Measurements from ENCODE around the gene EVI5L. TPM values are rescaled to one million over a fixed set of nuclear protein-coding genes. Genes with fewer than 3 reads are reported as not detected.
A peak's percentile ranks its signal among the peaks of the same experiment; 100 is the strongest.

Gene EVI5L
- total and polyA plus RNA-seq, 2 of the 8 experiments (the other 6 are each of a cell fraction or from before 2014, with no cell fraction given), result 7.2 to 11.0 TPM

DNA sequence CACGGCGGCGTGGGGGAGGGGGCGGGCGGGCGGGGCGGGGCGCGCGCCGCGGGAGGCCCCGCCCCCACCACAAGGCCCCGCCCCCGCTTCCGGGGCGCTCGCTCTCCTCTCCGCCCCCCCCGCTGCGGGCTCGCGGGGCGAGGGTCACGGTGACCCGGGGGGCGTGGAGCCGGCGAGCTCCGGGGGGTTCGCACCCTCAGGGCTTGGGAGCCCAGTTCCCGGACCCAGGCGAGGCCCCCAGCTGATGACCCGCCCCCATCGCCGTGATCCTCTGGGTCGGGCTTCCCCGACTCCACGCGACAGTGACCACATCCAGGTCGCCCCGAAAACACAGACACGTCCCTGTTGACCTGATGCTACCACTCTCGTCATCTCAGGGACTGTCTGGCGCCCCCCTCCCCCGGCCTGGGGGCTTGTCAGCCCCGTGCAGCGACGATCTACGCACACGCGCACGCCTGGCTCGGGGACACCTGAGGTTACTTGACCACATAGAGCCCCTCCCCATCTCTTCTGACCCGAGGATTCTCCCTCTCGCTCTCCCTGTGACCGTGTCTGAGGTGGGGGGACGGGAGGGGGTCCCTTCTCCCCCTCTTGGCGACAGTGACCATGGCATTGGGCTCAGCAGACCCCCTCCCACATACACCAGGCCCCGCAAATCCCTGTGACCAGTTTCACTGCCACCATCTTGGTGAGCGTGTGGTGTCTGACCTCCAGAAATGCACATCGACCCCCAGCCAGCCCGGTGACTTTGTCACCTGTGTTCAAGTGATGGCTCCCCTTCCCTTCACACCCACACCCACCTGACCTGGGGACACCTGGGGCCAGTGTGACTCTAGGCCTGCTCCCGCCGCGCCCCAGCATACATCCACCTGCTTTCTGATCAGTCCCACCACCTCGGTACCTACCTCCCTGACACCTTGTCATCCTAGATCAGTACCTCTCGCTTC lies 74.3 kb downstream of the EVI5L start:
- no peak overlapping the region for H3K14ac ChIP-seq (ENCODE audit: insufficient read length)
- H3K4me3 ChIP-seq (ENCODE audit: extremely low read depth in 1 of 4, insufficient read depth in 2 of 4, low read depth in 3 of 4, low read length in 4 of 4), result peak overlapping the region; percentile 45 to 91 (median 82)
- H4K91ac ChIP-seq (replicated peaks; ENCODE audit: insufficient read length, low read length), result peak overlapping the region; percentile 74
- peaks cover 0 to 22% of the 10 kb centered on the region in 2 experiments; a peak in 2 of 4 replicates for H3K79me2 ChIP-seq (ENCODE audit: control insufficient read depth in 1 of 2, insufficient read depth in 2 of 2, low read length in 2 of 2)
- no peak overlapping the region for H2AFZ ChIP-seq (ENCODE audit: low read length)
- FAIRE-seq (no peak), DNase-seq (ENCODE audit: low read depth in 1 of 2, low spot score in 2 of 2) (no peak)
- H3K18ac ChIP-seq (ENCODE audit: extremely low read depth, low read length), result peak overlapping the region; percentile 78
- no peak overlapping the region for H2BK120ac ChIP-seq (replicated peaks; ENCODE audit: low read depth, low read length)
- ChIA-PET CTCF (ENCODE audit: partially characterized antibody) (interaction anchor here (0.5 to 4.9 kb wide), 16 partner anchors 11 to 1703 kb away, joined by 3 to 14 read pairs (median 4); partner anchors contain the start of gene TGFBR3L), POLR2A (ENCODE audit: partially characterized antibody) (interaction anchor here (0.7 to 5.0 kb wide), 12 partner anchors 8 to 47 kb away, joined by 3 to 22 read pairs (median 4); partner anchors contain the start of genes LRRC8E, SNAPC2 and TGFBR3L)
- H2BK12ac ChIP-seq (ENCODE audit: low read depth, low read length), result 0 out of 2 replicates have a peak overlapping the region, but pooled peaks have one; percentile 62
- H4K8ac ChIP-seq (ENCODE audit: extremely low read depth, insufficient read depth, low read length), result peak overlapping the region; percentile 97; the same call in 1 of the 2 replicates
- peaks cover 13% of the 10 kb centered on the region for H3K23me2 ChIP-seq (ENCODE audit: low read depth, low read length)
- no peak overlapping the region for H2AK5ac ChIP-seq (ENCODE audit: low read depth, low read length)
- no peak overlapping the region for H2BK15ac ChIP-seq (ENCODE audit: low read length)
- H3K79me1 ChIP-seq (ENCODE audit: low read depth, low read length), result peaks cover 11% of the 10 kb centered on the region
- no peaks in the 10 kb centered on the region for H3K9me3 ChIP-seq (ENCODE audit: insufficient read depth in 2 of 2, low read depth in 1 of 2, low read length in 1 of 2)
- WGBS, 2 experiments (ENCODE audit: extremely low coverage in 1 of 2, insufficient coverage in 1 of 2, insufficient read length in 1 of 2, insufficient replicate concordance in 2 of 2, low coverage in 1 of 2, low lambda C conversion rate in 2 of 2, missing lambda C conversion rate in 1 of 2), result 32% methylated on average over 29 of the region's 68 CpGs; no CpG with 5 or more reads in 1 of the 2 experiments
- H4K20me1 ChIP-seq (replicated peaks in 1 of 2; ENCODE audit: control insufficient read depth in 1 of 2, insufficient read depth in 2 of 2, low read length in 2 of 2), result peaks cover 3 to 14% of the 10 kb centered on the region in 2 experiments
- H3K9ac ChIP-seq (replicated peaks in 1 of 4; ENCODE audit: extremely low read depth in 1 of 4, low read depth in 3 of 4, low read length in 3 of 4), result peak overlapping the region; percentile 25 to 62 (median 44); a peak in 6 of 7 replicates
- peaks cover 0 to 13% (median 7%) of the 10 kb centered on the region in 4 experiments; a peak in 5 of 7 replicates for H3K4me1 ChIP-seq (replicated peaks in 1 of 4; ENCODE audit: control insufficient read depth in 3 of 4, insufficient read depth in 4 of 4, low read length in 3 of 4)
- H3K36me3 ChIP-seq (ENCODE audit: control insufficient read depth in 2 of 4, insufficient read depth in 4 of 4, low read length in 3 of 4), result no peaks in the 10 kb centered on the region; a peak in 2 of 8 replicates
- peak overlapping the region; percentile 90 to 97 for H3K4me2 ChIP-seq (ENCODE audit: insufficient read depth in 1 of 2, low read depth in 2 of 2, low read length in 2 of 2)
- peak overlapping the region; percentile 92 for H3K56ac ChIP-seq (replicated peaks; ENCODE audit: insufficient read length, low read depth, low read length)
- H2BK5ac ChIP-seq (ENCODE audit: low read depth, low read length), result 0 out of 2 replicates have a peak overlapping the region, but pooled peaks have one; percentile 68
- H2BK20ac ChIP-seq (ENCODE audit: low read length), result no peak overlapping the region
- no peak overlapping the region for H3K27ac ChIP-seq (ENCODE audit: low read depth, low read length)
- H3K4ac ChIP-seq (replicated peaks; ENCODE audit: insufficient read length, low read depth, low read length), result no peak overlapping the region
- H4K5ac ChIP-seq (ENCODE audit: insufficient read length, low read depth, low read length), result peak overlapping the region; percentile 97
- H3K27me3 ChIP-seq (replicated peaks in 1 of 4; ENCODE audit: control insufficient read depth in 3 of 4, extremely low read depth in 1 of 4, insufficient read depth in 3 of 4, low read length in 3 of 4), result no peaks in the 10 kb centered on the region
- TF ChIP-seq RBBP5 (IDR thresholded peaks at IDR 0.05; ENCODE audit: borderline replicate concordance, low read depth, low read length) (peak; percentile 17; the same call in 1 of the 2 replicates), SIN3A (conservative IDR thresholded peaks at IDR 0.05 in 1 of 2, IDR thresholded peaks at IDR 0.05 in 1 of 2; ENCODE audit: low read depth in 1 of 2, low read length in 2 of 2) (0 out of 4 replicates have a peak, but pooled peaks of 1 of the 2 experiments have one; percentile 60), ZNF274 (IDR thresholded peaks at IDR 0.05; ENCODE audit: borderline replicate concordance, extremely low read depth, low read length) (no peak), HDAC2 (IDR thresholded peaks at IDR 0.05; ENCODE audit: borderline replicate concordance in 1 of 2, low read depth in 2 of 2, low read length in 2 of 2) (peak in 1 of 2 experiments; percentile 50; a peak in 1 of 4 replicates), TEAD4 (IDR thresholded peaks at IDR 0.05; ENCODE audit: low read depth, low read length) (no peak), NANOG (IDR thresholded peaks at IDR 0.05; ENCODE audit: insufficient read depth, low read depth, low read length, poor library complexity, severe bottlenecking) (no peak)
- TF ChIP-seq, protein P1, sequence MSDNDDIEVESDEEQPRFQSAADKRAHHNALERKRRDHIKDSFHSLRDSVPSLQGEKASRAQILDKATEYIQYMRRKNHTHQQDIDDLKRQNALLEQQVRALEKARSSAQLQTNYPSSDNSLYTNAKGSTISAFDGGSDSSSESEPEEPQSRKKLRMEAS (IDR thresholded peaks at IDR 0.05), result 0 out of 2 replicates have a peak, but pooled peaks have one; percentile 13
- no peak overlapping the region for H3K23ac ChIP-seq (ENCODE audit: insufficient read length)
